GM12892 (cell line): ENCODE data around the gene HEXIM2. TPM values are rescaled to one million over a fixed set of nuclear protein-coding genes. Genes with fewer than 3 reads are reported as not detected.

ENCODE experiments used
- DNase-seq: peaks from one replicate; pipeline ENCODE4 v3.0.0; 2011; ENCODE audit not compliant: insufficient read length
- FAIRE-seq: peaks from 2 replicates; lab custom pipeline; 2011; peaks lifted over from hg19 to GRCh38; lab: Jason Lieb, UNC
- POLR2A ChIP-seq: IDR thresholded peaks from 2 replicates; pipeline ENCODE4 v1.6.1; 2011; ENCODE audit warnings: low read depth, low read length, control low read depth
- POLR2AphosphoS5 ChIP-seq: IDR thresholded peaks from 2 replicates; pipeline ENCODE4 v1.6.1; 2011; ENCODE audit warnings: low read depth, low read length, control low read depth
- TAF1 ChIP-seq: IDR thresholded peaks from 2 replicates; pipeline ENCODE4 v1.6.1; 2011; ENCODE audit warnings: low read depth, mild to moderate bottlenecking, control low read depth, low read length, borderline replicate concordance
- polyA plus RNA-seq: library from polyadenylated mRNA; unstranded; fragments of >200 nt; gene quantifications from one replicate; pipeline ENCODE4 v1.2.1, GENCODE V29; 2012; ENCODE audit warnings: missing spikeins, inconsistent platforms; ENCODE audit not compliant: missing spikeins

Gene HEXIM2, protein sequence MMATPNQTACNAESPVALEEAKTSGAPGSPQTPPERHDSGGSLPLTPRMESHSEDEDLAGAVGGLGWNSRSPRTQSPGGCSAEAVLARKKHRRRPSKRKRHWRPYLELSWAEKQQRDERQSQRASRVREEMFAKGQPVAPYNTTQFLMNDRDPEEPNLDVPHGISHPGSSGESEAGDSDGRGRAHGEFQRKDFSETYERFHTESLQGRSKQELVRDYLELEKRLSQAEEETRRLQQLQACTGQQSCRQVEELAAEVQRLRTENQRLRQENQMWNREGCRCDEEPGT
- 4.4 TPM for polyA plus RNA-seq

DNA sequence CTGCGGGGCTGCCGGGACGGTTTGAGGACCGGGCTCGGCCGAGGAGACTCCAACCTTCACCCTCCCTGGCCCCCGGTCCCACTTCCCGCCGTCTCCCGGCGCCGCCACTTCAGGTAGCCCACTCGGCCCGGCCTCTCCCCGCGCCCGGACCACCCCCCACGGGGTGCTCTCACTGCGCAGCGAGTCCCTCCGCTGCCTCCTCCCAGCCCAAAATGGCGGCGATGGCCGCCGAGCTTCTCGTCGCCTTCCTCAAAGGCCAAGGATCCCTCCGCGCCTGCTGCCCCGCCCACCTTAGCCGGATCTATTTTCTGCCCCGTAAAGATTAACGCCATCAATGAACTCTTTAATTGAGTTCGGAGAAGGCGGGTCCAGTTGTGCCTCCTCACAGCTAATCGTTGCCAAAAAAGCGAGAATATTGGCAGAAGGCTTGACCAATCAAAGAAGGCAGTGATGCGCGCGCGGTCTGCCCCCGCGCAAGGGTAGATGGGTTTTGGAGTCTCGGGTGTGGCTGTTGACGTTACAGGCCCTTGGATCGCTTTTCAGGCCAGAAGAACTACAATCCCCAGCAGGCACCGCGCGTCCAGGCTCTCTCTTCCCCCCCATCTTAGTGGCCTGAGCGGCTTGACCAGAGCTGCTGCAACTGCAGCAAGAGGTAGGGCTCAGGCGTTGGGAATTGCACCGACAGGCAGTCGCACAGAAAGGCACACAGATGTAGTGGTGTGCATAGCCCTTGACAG lies at the start of gene HEXIM2:
Gene HEXIM2 (plus strand): TSS at position 588 of the 737 bp plus-strand sequence. CDS start 919 bp downstream, outside the sequence.
- FAIRE-seq (peak; percentile 94), DNase-seq (peak; percentile 94)
- TF ChIP-seq TAF1 (peak; percentile 98), POLR2A (peak; percentile 93), POLR2AphosphoS5 (peak; percentile 80; the same call in 1 of the 2 replicates)

- TF ChIP-seq POLR2AphosphoS5 (no peak), TAF1 (no peak), POLR2A (no peak)
Measured at GRCh38 chr17:45112559-45113423, 48.9 kb upstream of the HEXIM2 start.

DNA sequence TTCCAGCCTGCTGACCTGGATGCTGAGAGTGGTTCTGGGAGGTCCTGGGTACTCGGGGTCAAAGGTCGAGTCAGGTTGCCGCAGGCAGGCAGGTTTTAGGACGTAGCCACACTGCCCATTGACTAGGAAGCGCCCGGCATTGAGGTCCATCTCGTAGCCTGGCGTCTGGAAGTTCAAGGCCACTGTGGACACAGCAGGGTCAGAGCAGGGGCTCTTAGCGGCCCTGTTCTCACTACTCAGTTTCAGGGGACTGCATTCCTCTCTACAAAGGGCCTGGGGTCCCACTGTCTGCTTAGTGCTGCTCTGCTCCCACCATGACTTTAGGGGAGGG lies 48.3 kb upstream of the HEXIM2 start:
- DNase-seq (no peak), FAIRE-seq (no peak)
- TF ChIP-seq TAF1: no peak
- TF ChIP-seq POLR2A: no peak
- no peak for TF ChIP-seq POLR2AphosphoS5

More at GRCh38 chr17:45112559-45113423, 48.9 kb upstream of the HEXIM2 start:
- FAIRE-seq: no peak
- DNase-seq: no peak

- DNase-seq: no peak
- no peak for FAIRE-seq
- no peak for TF ChIP-seq POLR2A
Measured at GRCh38 chr17:45114117-45114932, 47.4 kb upstream of the HEXIM2 start.

GRCh38 chr17:45115015-45115625 lies 46.6 kb upstream of the HEXIM2 start:
- FAIRE-seq (no peak), DNase-seq (no peak)
- TF ChIP-seq POLR2A (no peak), POLR2AphosphoS5 (no peak)

DNA sequence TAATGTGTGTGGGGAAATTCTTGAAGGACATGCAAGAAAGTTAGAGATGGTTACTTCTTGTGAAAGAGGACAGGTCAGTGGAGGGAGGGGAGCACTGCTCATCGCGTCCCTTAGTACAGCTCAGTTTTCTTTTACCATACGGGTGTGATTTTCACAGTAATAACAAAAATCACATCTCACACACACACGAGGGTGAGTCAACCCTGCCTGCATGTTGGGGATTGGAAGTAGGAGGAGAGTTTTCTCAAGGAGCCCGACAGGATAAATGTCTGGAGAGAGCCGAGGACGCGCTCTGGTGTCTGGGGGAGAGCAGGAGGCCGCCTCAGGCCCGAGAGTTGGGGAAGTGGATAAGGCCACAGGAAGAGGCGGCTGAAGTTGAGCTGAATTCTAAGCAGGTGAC lies 45.8 kb upstream of the HEXIM2 start:
- FAIRE-seq: no peak
- DNase-seq: no peak
- TF ChIP-seq POLR2AphosphoS5: no peak
- no peak for TF ChIP-seq TAF1
- TF ChIP-seq POLR2A: no peak

GRCh38 chr17:45116434-45117016 lies 45.1 kb upstream of the HEXIM2 start:
- FAIRE-seq (no peak), DNase-seq (no peak)
- TF ChIP-seq POLR2A: no peak
- no peak for TF ChIP-seq POLR2AphosphoS5
- no peak for TF ChIP-seq TAF1

DNA sequence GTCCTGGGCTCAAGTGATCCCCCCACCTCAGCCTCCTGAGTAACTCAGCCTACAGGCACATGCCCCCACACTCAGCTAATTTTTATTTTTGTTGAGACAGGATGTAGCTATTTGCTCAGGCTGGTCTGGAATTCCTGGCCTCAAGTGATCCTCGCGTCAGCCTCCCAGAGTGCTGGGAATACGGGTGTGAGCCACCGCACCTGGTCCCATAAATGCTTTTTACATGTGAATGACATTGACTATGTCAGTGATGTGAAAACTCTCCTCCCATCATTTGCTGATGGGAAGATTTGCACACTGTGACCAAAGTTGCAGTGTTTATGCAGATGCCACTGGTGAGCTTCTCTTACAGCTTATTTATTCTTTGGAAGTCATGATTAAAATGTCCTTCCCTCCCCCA lies 44.3 kb upstream of the HEXIM2 start:
- DNase-seq (no peak), FAIRE-seq (no peak)
- no peak for TF ChIP-seq POLR2A
- TF ChIP-seq POLR2AphosphoS5: no peak
- no peak for TF ChIP-seq TAF1

DNA sequence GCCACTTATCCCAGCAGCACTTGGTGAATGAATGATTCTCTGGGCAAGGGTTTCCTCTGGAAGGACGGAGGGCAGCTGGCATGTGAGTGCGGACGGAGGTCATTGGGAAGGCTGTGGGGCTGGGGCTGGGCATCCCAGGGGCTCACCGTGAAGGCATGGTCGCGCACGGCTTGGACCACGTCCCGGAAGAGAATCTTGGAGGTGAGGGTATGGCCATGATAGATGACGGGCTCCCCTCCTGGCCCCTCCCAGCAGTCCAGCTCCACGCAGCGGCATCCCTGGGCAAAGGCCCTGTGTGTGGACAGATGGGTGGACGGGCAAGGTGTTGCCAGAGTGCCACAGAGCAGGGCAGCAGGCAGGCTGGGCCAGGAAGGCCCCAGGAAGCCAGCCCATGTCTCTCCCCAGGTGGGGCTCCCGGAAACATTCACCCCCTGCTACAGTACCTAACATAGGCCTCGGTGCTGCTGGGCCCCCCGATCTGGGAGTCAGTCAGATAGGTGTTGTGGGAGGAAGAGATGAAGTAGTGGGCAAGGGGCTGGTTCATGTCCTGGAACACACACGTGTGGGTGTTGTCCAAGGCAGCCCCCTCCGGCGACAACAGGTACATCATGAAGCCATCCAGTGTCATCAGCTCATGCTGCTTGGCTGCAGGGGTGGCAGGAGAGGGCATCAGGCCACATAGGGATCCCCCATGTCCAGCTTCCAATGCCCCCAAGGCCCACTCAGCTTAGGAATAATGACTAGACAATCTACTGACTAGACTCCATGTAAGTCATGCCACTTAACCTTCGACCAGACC lies 43.6 kb upstream of the HEXIM2 start:
- FAIRE-seq: no peak
- DNase-seq: no peak
- TF ChIP-seq TAF1: no peak
- no peak for TF ChIP-seq POLR2AphosphoS5
